Parathyroid adenoma (tissue), 2 donors: ENCODE data around the gene OPCML.

ENCODE experiments used
- H2AFZ ChIP-seq: fragments of 300-600 bp; sonication (generic); one replicate; pipeline ENCODE4 v1.7.0; 2017; ENCODE audit warnings: antibody characterized with exemption, mild to moderate bottlenecking
- H3K27ac ChIP-seq: fragments of 300-600 bp; sonication (generic); one replicate; pipeline ENCODE4 v1.7.0; 2017
- H3K27me3 ChIP-seq: fragments of 300-600 bp; sonication (generic); one replicate; pipeline ENCODE4 v1.7.0; 2017; ENCODE audit warnings: low read length; ENCODE audit not compliant: control insufficient read depth, insufficient read depth
- H3K36me3 ChIP-seq: fragments of 300-600 bp; sonication (generic); one replicate; pipeline ENCODE4 v1.7.0; 2017; ENCODE audit warnings: low read length; ENCODE audit not compliant: control insufficient read depth, insufficient read depth
- H3K4me1 ChIP-seq: fragments of 300-600 bp; sonication (generic); one replicate; pipeline ENCODE4 v1.7.0; 2017; ENCODE audit warnings: control low read depth
- H3K4me2 ChIP-seq: fragments of 300-600 bp; sonication (generic); one replicate; pipeline ENCODE4 v1.7.0; 2017; ENCODE audit warnings: low read length
- H3K4me3 ChIP-seq: fragments of 300-600 bp; sonication (generic); one replicate; pipeline ENCODE4 v1.7.0; 2017; ENCODE audit warnings: low read depth, low read length
- H3K79me2 ChIP-seq: fragments of 300-600 bp; sonication (generic); one replicate; pipeline ENCODE4 v1.7.0; 2017; ENCODE audit warnings: control low read depth
- H3K9ac ChIP-seq: fragments of 300-600 bp; sonication (generic); one replicate; pipeline ENCODE4 v1.7.0; 2017; ENCODE audit warnings: mild to moderate bottlenecking
- H3K9me3 ChIP-seq: fragments of 300-600 bp; sonication (generic); one replicate; pipeline ENCODE4 v1.7.0; 2017; ENCODE audit warnings: low read length; ENCODE audit not compliant: control insufficient read depth
- CTCF ChIP-seq: fragments of 300-600 bp; sonication (generic); IDR thresholded peaks from one replicate; pipeline ENCODE4 v1.7.0; 2017; ENCODE audit warnings: antibody characterized with exemption, mild to moderate bottlenecking
- donor health status: primary hyperparathyroidism.

The OPCML gene

GRCh38 chr11:132969892-132970291 lies 562.4 kb downstream of the OPCML start:
- Histone ChIP-seq H3K27me3 (no peaks in the 10 kb centered on the region), H3K4me3 (no peak overlapping the region), H3K4me2 (no peak overlapping the region), H3K79me2 (no peaks in the 10 kb centered on the region), H3K27ac (no peak overlapping the region), H3K9me3 (no peaks in the 10 kb centered on the region), H3K36me3 (no peaks in the 10 kb centered on the region), H3K4me1 (no peaks in the 10 kb centered on the region), H2AFZ (no peak overlapping the region), H3K9ac (no peak overlapping the region)
- TF ChIP-seq CTCF: no peak

GRCh38 chr11:132962041-132962440 lies 570.3 kb downstream of the OPCML start:
- no peaks in the 10 kb centered on the region for H3K4me1 ChIP-seq
- H3K9me3 ChIP-seq: no peaks in the 10 kb centered on the region
- no peak overlapping the region for H3K4me2 ChIP-seq
- no peaks in the 10 kb centered on the region for H3K79me2 ChIP-seq
- H3K9ac ChIP-seq: no peak overlapping the region
- H3K4me3 ChIP-seq: no peak overlapping the region
- no peak overlapping the region for H3K27ac ChIP-seq
- no peak overlapping the region for H2AFZ ChIP-seq
- H3K27me3 ChIP-seq: no peaks in the 10 kb centered on the region
- H3K36me3 ChIP-seq: no peaks in the 10 kb centered on the region
- no peak for TF ChIP-seq CTCF

- H3K4me2 ChIP-seq: no peak overlapping the region
- H2AFZ ChIP-seq: no peak overlapping the region
- H3K4me1 ChIP-seq: no peaks in the 10 kb centered on the region
- H3K27ac ChIP-seq: no peak overlapping the region
- H3K4me3 ChIP-seq: no peak overlapping the region
- no peak for TF ChIP-seq CTCF
- no peaks in the 10 kb centered on the region for H3K27me3 ChIP-seq
- no peak overlapping the region for H3K9ac ChIP-seq
- no peaks in the 10 kb centered on the region for H3K9me3 ChIP-seq
- H3K79me2 ChIP-seq: no peaks in the 10 kb centered on the region
- no peaks in the 10 kb centered on the region for H3K36me3 ChIP-seq
Measured at GRCh38 chr11:132961453-132961852, 570.8 kb downstream of the OPCML start.

GRCh38 chr11:132960273-132961078 lies 571.8 kb downstream of the OPCML start:
- Histone ChIP-seq H3K27me3 (no peaks in the 10 kb centered on the region), H3K4me2 (no peak overlapping the region), H3K9ac (no peak overlapping the region), H3K4me1 (no peaks in the 10 kb centered on the region), H2AFZ (no peak overlapping the region), H3K27ac (no peak overlapping the region), H3K4me3 (no peak overlapping the region), H3K79me2 (no peaks in the 10 kb centered on the region), H3K36me3 (no peaks in the 10 kb centered on the region), H3K9me3 (no peaks in the 10 kb centered on the region)
- no peak for TF ChIP-seq CTCF

- Histone ChIP-seq H3K4me1 (no peaks in the 10 kb centered on the region), H3K27ac (no peak overlapping the region), H3K79me2 (no peaks in the 10 kb centered on the region), H3K36me3 (no peaks in the 10 kb centered on the region), H3K9me3 (no peaks in the 10 kb centered on the region), H3K9ac (no peak overlapping the region), H3K27me3 (no peaks in the 10 kb centered on the region), H2AFZ (no peak overlapping the region), H3K4me3 (no peak overlapping the region), H3K4me2 (no peak overlapping the region)
- TF ChIP-seq CTCF: no peak
Measured at GRCh38 chr11:132959693-132960092, 572.6 kb downstream of the OPCML start.
